Measurements from ENCODE around the gene ANXA2. TPM values are rescaled to one million over a fixed set of nuclear protein-coding genes. Genes with fewer than 3 reads are reported as not detected.
A peak's percentile ranks its signal among the peaks of the same experiment; 100 is the strongest.

Gene ANXA2
- total RNA-seq, 1 donor, result 3,136 TPM

- peak overlapping the region; percentile 97 for H3K4me3 ChIP-seq (ENCODE audit: low read depth, low read length)
- peak; percentile 50 for DNase-seq (ENCODE audit: low read depth)
- no peak for TF ChIP-seq CTCF (IDR thresholded peaks at IDR 0.05; ENCODE audit: insufficient read depth, low read length)
Observed at GRCh38 chr15:60395276-60396011, 2.3 kb downstream of the ANXA2 start.

GRCh38 chr15:60394689-60395097 lies 3.1 kb downstream of the ANXA2 start:
- DNase-seq (ENCODE audit: low read depth), result peak; percentile 66
- peak overlapping the region; percentile 97 for H3K4me3 ChIP-seq (ENCODE audit: low read depth, low read length)
- no peak for TF ChIP-seq CTCF (IDR thresholded peaks at IDR 0.05; ENCODE audit: insufficient read depth, low read length)

GRCh38 chr15:60392986-60393790 lies 4.6 kb downstream of the ANXA2 start:
- H3K4me3 ChIP-seq (ENCODE audit: low read depth, low read length), result peak overlapping the region; percentile 97
- TF ChIP-seq CTCF (IDR thresholded peaks at IDR 0.05; ENCODE audit: insufficient read depth, low read length), result no peak
- DNase-seq (ENCODE audit: low read depth), result peak; percentile 98

GRCh38 chr15:60392601-60392985 lies 5.2 kb downstream of the ANXA2 start:
- H3K4me3 ChIP-seq (ENCODE audit: low read depth, low read length), result peak overlapping the region; percentile 47

GRCh38 chr15:60391722-60392315 lies 6.0 kb downstream of the ANXA2 start:
- H3K4me3 ChIP-seq (ENCODE audit: low read depth, low read length), result peak overlapping the region; percentile 54
- DNase-seq (ENCODE audit: low read depth), result peak; percentile 35
- TF ChIP-seq CTCF (IDR thresholded peaks at IDR 0.05; ENCODE audit: insufficient read depth, low read length), result no peak

More at GRCh38 chr15:60392601-60392985, 5.2 kb downstream of the ANXA2 start:
- TF ChIP-seq CTCF (IDR thresholded peaks at IDR 0.05; ENCODE audit: insufficient read depth, low read length), result no peak
- peak; percentile 83 for DNase-seq (ENCODE audit: low read depth)

- peak; percentile 20 for TF ChIP-seq CTCF (IDR thresholded peaks at IDR 0.05; ENCODE audit: insufficient read depth, low read length)
- DNase-seq (ENCODE audit: low read depth), result peak; percentile 91
- peak overlapping the region; percentile 64 for H3K4me3 ChIP-seq (ENCODE audit: low read depth, low read length)
Observed at GRCh38 chr15:60390871-60391501, 6.8 kb downstream of the ANXA2 start.
